ENCODE results near the gene LRMDA. TPM values are rescaled to one million over a fixed set of nuclear protein-coding genes. Genes with fewer than 3 reads are reported as not detected.

The LRMDA gene
- total RNA-seq, 1 experiment from 2014 or later = not detected

GRCh38 chr10:75435291-75435690, 3.9 kb downstream of the LRMDA start:
- Histone ChIP-seq H3K27ac (ENCODE audit: low read depth, low read length, poor library complexity, severe bottlenecking) (no peak overlapping the region), H3K36me3 (ENCODE audit: insufficient read depth, low read length, poor library complexity, severe bottlenecking) (no peaks in the 10 kb centered on the region), H3K4me3 (ENCODE audit: low read depth, low read length, poor library complexity, severe bottlenecking) (no peak overlapping the region), H3K27me3 (replicated peaks; ENCODE audit: insufficient read depth, low read depth, low read length, poor library complexity) (peaks cover 68% of the 10 kb centered on the region), H3K4me1 (ENCODE audit: insufficient read depth, low read length, poor library complexity, severe bottlenecking) (no peaks in the 10 kb centered on the region), H3K9me3 (ENCODE audit: low read depth, low read length, poor library complexity, severe bottlenecking) (no peaks in the 10 kb centered on the region)
- ChIA-PET CTCF (no interaction called here), POLR2A (ENCODE audit: low non-redundant PET) (interaction anchor here (0.6 kb wide), 1 partner anchor 597 kb away, joined by 3 read pairs; no protein-coding TSS in a partner anchor)
- intact Hi-C loops (cut with micrococcal nuclease; ENCODE audit: unreplicated experiment) = no loop called here
- TF ChIP-seq CTCF (conservative IDR thresholded peaks at IDR 0.05; ENCODE audit: low read depth, low read length) (no peak), EZH2 (IDR thresholded peaks at IDR 0.05; ENCODE audit: borderline replicate concordance, low read depth, low read length, poor library complexity, severe bottlenecking) (no peak)
- no peak for DNase-seq (ENCODE audit: low spot score)
- no TSS peak for BruUV-seq (replicated peaks)

- intact Hi-C loops (cut with micrococcal nuclease; ENCODE audit: unreplicated experiment) = no loop called here
- Histone ChIP-seq H3K36me3 (ENCODE audit: insufficient read depth, low read length, poor library complexity, severe bottlenecking) (no peaks in the 10 kb centered on the region), H3K27me3 (replicated peaks; ENCODE audit: insufficient read depth, low read depth, low read length, poor library complexity) (peaks cover 56% of the 10 kb centered on the region), H3K4me3 (ENCODE audit: low read depth, low read length, poor library complexity, severe bottlenecking) (no peak overlapping the region), H3K9me3 (ENCODE audit: low read depth, low read length, poor library complexity, severe bottlenecking) (no peaks in the 10 kb centered on the region), H3K4me1 (ENCODE audit: insufficient read depth, low read length, poor library complexity, severe bottlenecking) (no peaks in the 10 kb centered on the region), H3K27ac (ENCODE audit: low read depth, low read length, poor library complexity, severe bottlenecking) (no peak overlapping the region)
- DNase-seq (ENCODE audit: low spot score) = no peak
- ChIA-PET POLR2A (ENCODE audit: low non-redundant PET) (no interaction called here), CTCF (no interaction called here)
- no TSS peak for BruUV-seq (replicated peaks)
- no peak for TF ChIP-seq CTCF (conservative IDR thresholded peaks at IDR 0.05; ENCODE audit: low read depth, low read length)
Observed at GRCh38 chr10:75436896-75437295, 5.5 kb downstream of the LRMDA start.

- no peaks in the 10 kb centered on the region for H3K9me3 ChIP-seq (ENCODE audit: low read depth, low read length, poor library complexity, severe bottlenecking)
- no peak overlapping the region for H3K27ac ChIP-seq (ENCODE audit: low read depth, low read length, poor library complexity, severe bottlenecking)
- CTCF ChIA-PET = no interaction called here
Observed at GRCh38 chr10:75437693-75438092, 6.3 kb downstream of the LRMDA start.

More at GRCh38 chr10:75437693-75438092, 6.3 kb downstream of the LRMDA start:
- Histone ChIP-seq H3K27me3 (replicated peaks; ENCODE audit: insufficient read depth, low read depth, low read length, poor library complexity) (peaks cover 48% of the 10 kb centered on the region), H3K4me1 (ENCODE audit: insufficient read depth, low read length, poor library complexity, severe bottlenecking) (no peaks in the 10 kb centered on the region), H3K4me3 (ENCODE audit: low read depth, low read length, poor library complexity, severe bottlenecking) (no peak overlapping the region), H3K36me3 (ENCODE audit: insufficient read depth, low read length, poor library complexity, severe bottlenecking) (no peaks in the 10 kb centered on the region)
- no TSS peak for BruUV-seq (replicated peaks)
- intact Hi-C loops (cut with micrococcal nuclease; ENCODE audit: unreplicated experiment) = no loop called here
- TF ChIP-seq EZH2 (IDR thresholded peaks at IDR 0.05; ENCODE audit: borderline replicate concordance, low read depth, low read length, poor library complexity, severe bottlenecking) (no peak), CTCF (conservative IDR thresholded peaks at IDR 0.05; ENCODE audit: low read depth, low read length) (no peak)
- no peak for DNase-seq (ENCODE audit: low spot score)
- POLR2A ChIA-PET (ENCODE audit: low non-redundant PET) = no interaction called here
